Occipital lobe (tissue), 2 donors: ENCODE results near the gene NOPCHAP1. TPM values are rescaled to one million over a fixed set of nuclear protein-coding genes. Genes with fewer than 3 reads are reported as not detected.

ENCODE experiments used
- DNase-seq: peaks from one replicate; lab custom pipeline; 2025; lab: John Stamatoyannopoulos, UW
- total RNA-seq: library from RNA; depleted of rRNA; stranded (reverse); fragments of >200 nt; gene quantifications from one replicate; pipeline ENCODE4 v1.2.3, GENCODE V29; 2014

The NOPCHAP1 gene
- total RNA-seq, 1 donor from 2014 or later = 18.7 TPM

GRCh38 chr12:105018012-105018411 lies 31.9 kb downstream of the NOPCHAP1 start:
- DNase-seq = no peak

GRCh38 chr12:105018776-105019175 lies 32.7 kb downstream of the NOPCHAP1 start:
- DNase-seq = no peak

GRCh38 chr12:105020241-105020962 lies 34.3 kb downstream of the NOPCHAP1 start:
- no peak for DNase-seq

- DNase-seq = no peak
These were observed 38.8 kb downstream of the NOPCHAP1 start for GRCh38 chr12:105024928-105025327.

- peak; percentile 14 for DNase-seq
These were observed 39.8 kb downstream of the NOPCHAP1 start for GRCh38 chr12:105025890-105026289.

GRCh38 chr12:105026411-105026810 lies 40.3 kb downstream of the NOPCHAP1 start:
- no peak for DNase-seq

- no peak for DNase-seq
These were observed 45.0 kb downstream of the NOPCHAP1 start for GRCh38 chr12:105030820-105031807.

- DNase-seq = no peak
These were observed 46.7 kb downstream of the NOPCHAP1 start for GRCh38 chr12:105032703-105033357.

- no peak for DNase-seq
These were observed 47.7 kb downstream of the NOPCHAP1 start for GRCh38 chr12:105033851-105034250.

Other genes starting within 250 kb of the NOPCHAP1 start
- 190 TPM for gene SLC41A2, start 28.0 kb upstream of the NOPCHAP1 start, total RNA-seq
- 9.7 TPM for gene ALDH1L2, start 98.1 kb downstream of the NOPCHAP1 start, total RNA-seq
- 103 TPM for gene WASHC4, start 121.4 kb downstream of the NOPCHAP1 start, total RNA-seq
- 47.1 TPM for gene APPL2, start 249.9 kb downstream of the NOPCHAP1 start, total RNA-seq